Stimulated activated CD8-positive, alpha-beta memory T cell treated with anti-CD3 and anti-CD28 coated beads, Interleukin-4, amount 100 ng/mL, for 24 hours (primary cell): ENCODE data around the gene CNTN1.

Experiments used
- DNase-seq: peaks from one replicate; pipeline ENCODE4 v3.0.0-alpha.2; 2020; ENCODE audit warnings: low read depth

CNTN1 gene

DNA sequence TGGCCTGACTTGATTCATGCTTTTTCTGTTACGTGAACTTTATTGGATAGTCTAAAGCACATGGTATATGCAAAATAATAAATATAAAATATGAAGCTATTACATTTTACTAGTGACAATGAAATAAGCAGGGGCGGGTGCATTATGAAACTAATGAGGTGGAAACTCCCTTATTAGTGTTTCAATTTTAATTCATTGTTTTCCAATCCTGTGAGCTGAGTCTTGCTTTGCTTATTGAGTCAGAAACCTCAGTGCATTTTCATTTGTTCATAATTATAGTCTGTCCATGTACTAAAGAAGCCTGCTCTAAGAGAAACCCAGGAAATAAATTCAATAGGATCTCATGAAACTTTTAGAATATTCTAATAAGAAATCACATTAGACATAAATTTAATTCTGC lies 78.5 kb downstream of the CNTN1 start:
- DNase-seq, result no peak

DNA sequence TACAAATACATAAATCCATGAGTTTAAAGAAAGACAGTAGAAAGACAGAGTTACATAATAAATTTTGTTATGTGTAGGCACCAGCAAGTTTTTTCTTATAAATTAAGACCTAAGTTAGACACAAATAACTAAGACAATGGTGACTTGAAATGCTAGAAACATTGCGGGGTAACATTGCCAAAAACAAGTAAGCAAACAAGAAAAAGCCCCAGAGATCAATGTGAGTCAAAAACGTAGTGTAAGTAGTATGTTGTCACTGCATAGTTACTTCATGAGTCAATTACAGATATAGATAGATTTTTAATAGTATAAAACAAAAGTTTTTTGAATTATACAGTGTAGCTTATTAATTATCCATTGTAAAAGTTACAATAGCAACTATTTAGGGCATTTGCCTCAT lies 83.4 kb downstream of the CNTN1 start:
- DNase-seq, result no peak

DNA sequence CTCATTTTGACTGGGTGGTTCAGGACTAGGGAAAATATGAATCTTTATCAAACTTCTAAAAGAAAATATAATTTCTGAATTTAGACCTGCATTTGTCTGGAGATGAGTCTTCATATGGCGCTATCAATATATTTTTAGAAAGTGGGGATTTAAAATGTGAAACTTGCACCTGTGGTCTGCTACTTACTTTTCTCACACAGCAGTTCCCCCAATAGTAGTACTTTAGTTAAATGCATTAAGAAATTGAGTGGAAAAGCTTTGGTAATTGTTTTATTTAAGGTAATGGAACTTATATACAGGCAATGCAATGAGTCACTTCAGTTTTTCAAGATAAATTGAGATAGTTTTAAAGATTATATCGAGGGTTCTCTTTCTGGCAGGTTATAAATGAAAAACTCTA lies 91.9 kb downstream of the CNTN1 start:
- no peak for DNase-seq

DNA sequence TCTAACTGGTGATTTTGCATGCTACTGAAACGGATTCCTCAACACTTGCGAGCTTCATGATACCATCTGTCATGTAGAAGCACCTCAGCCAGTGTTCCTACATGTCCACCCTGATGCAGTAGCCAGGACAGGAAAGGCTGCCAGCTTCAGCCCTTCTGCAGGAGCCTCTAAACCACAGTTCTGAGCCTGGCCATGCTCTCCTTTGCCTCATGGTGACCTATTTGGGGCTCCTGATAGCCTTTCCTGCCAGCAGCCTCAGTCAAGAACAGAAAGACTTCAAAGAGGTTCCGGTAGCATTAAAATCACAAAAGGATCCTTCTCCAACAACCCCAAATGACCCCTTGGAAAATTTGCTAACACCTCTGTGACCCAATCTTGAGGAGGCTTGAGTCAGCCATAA lies 96.0 kb downstream of the CNTN1 start:
- no peak for DNase-seq

DNA sequence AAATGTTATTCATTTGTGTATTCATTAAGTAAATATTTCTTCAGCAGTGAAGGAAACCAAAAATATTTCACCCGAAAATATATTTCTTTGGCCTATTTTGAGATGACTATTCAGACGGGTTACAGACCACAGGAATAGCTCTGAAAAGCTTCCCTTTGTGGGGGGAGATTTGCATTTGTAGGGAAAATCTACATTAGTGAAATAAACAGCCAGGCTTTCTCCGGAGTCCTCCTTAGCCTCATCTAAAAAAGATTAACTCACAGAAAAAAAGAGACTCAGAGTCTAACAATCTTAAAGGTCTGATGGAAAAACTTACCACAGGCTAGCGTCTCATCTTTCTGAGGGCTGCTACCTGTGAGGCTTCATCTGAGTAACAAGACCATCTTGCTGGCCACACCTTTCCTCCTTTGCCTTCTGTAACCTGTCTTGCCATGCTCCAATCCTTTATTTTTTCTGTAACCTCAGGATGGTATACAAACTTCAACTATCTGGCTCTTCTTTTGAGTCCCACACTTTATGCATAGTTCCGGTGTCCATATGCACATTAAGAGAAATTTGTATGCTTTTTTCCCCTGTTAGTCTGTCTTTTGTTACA lies 100.7 kb downstream of the CNTN1 start:
- DNase-seq, result no peak

DNA sequence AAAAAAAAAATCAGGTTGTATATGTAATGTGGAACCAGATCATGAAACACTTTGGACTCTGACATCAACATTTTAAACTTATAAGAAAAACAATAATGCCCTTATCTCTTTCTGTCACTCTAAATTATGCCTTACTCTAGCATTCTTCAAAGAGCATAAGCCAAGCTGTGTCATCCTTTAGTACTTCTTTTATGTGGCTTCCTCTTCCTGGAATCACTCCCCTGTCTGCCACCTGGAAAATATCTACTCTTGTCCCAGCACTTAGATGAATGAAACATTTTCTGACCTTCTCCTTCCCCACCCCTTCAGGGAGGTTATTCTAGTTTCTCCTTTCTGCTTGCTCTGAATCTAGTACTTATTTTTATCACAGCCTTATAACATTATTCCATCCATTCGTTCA lies 101.2 kb downstream of the CNTN1 start:
- no peak for DNase-seq

DNA sequence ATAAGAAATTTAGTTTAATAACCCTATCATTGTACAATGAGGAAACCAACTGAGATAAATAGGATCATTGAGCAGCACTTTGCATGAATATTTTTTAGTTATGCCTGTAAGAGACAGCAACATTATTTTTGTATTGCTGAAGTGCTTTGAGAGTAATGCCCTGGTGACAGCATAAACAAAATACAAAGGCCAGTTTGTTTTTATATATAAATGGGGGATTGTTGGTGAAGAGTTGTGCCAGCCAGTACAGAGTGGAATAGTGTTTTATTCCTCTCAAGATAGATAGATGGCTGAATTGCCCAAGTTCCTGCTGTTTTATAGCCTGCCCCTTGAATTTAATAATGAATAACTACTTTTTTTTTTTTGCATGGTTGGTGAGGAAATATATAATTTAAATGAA lies 101.8 kb downstream of the CNTN1 start:
- no peak for DNase-seq

DNA sequence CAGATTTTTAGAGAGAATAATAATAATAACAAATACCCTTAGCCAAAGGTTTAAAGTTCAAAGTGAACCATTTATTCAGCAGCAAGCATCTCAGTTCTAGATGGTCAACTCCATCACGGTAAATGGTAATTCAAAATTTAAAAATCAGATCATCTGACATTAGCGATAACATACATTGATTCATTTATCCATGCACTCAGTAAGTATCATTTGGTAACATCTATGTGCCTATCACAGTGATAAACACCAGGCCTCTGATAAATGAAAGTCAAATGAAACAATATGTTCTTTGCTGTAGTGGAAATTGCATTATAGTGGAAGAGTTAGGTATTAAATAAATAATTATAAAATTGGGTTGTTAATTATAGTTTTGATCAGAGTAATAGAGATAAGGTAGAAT lies 108.8 kb downstream of the CNTN1 start:
- DNase-seq, result no peak

DNA sequence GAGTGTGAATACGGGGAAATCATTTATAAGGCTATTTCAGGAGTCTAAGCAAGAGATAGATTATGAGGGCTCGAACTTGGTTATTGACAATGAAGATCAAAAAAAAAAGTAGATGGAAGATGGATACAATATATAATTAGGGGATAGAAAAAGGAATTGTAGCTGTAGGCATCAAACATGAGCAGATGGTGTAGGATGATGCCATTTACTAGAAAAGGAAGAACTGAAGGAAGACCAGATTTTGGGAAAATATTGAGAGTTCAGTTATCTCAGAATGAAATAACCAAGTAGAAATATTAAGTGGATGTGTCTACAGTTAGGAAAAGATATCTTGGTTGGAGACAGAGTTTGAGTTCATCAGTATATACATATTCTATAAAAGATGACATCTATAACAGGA lies 109.6 kb downstream of the CNTN1 start:
- no peak for DNase-seq

DNA sequence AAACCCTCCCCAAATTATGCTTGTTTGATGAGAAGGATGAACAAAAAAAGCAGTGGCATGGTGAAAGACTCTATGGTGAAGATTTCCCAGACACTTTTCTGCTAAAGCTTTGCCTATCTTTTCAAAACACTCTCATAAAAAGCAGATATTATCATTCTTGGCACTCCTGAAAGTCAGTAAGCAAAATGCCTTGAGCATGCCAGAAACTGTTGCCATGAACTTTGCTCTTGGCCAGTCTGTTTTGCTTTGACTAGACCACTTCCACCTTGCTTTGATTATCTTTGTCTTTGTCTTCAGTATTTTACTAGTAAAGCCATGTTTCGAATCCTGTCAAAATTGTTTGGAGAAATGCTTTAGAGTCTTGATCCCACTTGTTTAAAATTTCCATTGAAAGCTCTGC lies 110.4 kb downstream of the CNTN1 start:
- no peak for DNase-seq

DNA sequence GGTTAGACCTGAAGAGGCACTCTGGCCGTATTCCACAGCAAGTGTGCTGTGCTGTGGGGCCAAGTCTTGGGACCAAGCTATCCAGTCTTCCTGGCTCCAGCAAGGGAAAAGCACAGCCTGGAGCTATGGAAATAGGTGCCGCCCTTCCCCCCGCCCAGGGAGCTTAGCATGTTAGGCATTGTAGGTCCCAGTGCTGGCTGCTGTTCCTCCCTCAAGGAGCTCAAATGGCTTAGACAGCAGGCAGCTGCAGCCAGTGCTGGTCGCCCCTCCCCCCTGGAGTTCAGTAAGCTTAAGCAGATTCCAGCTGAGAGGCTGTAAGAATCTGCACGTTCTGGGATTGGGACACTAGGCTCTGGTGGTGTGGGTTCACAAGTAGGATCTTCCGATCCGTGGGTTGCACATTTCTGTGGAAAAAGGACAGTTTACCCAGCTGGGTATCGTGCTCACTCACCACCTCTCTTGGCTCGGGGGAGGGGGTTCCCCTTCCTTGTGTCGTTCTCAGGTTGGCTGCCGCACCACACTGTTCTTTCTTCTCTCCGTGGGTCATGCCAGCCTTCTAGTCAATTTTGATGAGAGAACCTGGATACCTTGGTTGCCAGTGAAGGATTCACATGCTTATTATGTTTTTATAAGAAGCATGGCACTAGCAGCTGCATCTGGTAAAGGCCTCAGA lies 127.3 kb downstream of the CNTN1 start:
- no peak for DNase-seq

DNA sequence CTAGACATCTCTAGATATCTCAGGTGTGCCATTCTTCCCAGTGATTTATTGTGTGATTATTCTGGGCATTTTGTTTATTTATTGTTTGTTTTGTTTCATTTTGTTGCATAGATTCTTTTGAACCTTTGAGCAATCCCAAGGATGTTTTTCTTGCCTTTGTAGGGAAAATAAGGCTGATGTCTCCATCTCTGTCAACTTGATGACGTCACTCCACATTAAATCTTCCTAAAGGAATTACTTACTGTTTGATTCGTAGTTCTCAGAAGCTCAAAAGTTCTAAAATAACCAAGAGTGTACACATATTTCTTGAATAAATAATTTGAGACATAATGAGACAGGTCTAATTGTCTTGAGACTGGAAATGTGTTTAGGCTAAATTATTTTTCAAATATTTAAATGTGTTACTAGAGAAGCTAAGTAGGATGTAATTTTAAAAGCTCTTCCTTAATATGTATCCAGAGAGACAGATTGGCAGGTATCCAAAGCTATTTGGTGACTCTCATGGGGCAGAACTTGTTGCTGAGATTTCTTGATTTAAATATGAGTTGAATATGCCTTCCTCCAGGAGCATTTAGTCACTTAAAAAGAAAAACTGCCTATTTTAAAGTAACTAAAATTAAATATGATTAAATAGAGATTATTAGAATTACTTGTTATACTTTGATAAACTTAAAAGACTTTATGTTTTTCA lies 128.7 kb downstream of the CNTN1 start:
- DNase-seq, result no peak

DNA sequence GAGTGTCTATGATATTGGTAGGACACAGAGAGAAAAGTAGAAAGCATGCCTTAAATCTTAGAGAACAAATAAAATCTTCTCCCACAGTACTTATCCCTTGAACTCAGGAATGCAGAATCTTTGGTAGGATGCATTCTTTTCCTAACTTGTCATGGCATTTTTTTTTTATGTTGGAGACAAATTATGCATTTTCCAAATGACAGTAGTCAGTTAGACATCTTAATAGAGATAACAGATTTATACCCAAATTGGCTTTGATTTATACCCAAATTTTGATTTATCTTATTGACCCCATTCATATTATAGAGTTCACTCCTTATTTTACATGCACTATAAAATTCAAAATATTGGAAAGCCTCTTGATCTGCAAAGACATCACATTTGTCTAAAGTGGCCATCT lies 132.9 kb downstream of the CNTN1 start:
- DNase-seq, result no peak

DNA sequence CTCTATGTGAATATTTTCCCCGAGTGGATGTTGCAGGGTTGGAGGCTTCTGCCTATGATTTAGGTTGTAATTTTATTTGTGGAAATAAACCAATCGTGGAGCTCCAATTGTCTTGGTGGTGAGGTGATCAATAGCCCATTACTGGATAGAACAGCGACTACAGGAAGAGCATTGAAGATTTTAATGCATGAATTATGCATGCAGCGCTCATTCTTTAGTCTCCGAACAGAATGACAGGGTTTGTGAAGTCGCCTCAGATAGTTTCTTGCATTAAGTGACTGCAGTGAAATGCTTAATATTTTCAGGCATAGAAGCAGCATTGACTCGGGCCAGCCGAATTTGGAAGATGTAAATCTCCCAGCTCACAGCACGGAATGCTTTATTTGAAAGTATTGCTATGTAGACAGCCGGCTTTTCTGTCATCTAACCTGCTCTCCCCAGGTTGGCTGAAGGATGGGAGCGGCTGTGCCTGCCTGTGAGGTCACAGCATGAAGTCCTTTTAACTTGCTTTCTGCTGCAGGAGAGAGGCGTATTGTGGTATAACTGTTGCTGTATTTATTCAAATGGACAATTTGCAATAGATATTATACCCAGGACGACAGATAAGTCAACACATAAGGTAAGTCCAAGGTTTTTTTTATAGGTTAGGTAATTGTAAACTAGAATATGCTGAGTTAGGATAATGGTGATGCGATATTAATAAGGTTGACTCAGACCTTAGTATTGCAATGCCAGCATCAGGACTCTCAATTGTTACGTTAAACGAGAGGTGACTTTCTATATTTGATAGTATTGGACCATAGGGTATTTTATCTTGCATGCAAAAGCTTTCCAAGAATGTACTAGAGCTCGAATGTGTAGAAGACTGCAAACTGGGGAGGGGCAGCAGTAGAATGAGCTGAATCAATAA lies 135.7 kb downstream of the CNTN1 start:
- DNase-seq, result no peak

DNA sequence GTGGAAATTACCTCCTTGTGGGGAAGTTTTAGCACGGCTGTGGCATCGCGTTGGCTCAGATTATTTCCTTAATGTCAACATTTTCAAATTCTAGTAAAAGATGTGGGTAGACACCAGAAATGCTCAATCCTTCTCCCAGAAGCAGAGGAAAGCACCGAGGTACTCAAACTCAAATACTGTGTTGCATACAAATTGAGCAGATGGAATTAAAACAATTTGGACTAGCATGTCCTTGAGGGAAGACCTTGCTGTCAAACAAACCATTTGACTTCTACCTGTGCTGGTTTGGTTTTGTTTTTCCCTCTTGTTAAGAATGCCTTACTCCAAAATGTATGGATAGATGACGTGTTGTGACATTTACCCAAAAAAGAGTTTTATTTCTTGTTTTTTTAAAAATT lies 136.4 kb downstream of the CNTN1 start:
- no peak for DNase-seq

DNA sequence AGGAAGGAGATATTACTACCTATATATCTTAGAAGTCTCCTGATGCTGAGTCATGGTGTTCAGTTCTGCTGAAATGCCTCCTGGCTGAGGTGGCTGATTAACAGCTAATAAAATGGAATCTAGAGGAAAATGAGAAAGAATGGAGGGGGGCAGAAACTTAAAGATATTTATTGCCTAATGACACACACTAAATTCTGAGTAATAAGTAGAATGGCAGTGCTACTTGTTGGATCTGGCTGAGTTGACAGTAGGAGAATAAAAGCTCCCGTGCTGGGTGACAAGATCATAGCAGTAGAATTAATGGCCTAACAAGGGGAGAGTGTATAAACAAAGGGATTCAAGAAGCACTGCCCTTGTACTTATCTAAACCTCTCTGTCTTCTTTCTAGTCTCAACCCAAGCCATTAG lies 137.5 kb downstream of the CNTN1 start:
- DNase-seq, result no peak

DNA sequence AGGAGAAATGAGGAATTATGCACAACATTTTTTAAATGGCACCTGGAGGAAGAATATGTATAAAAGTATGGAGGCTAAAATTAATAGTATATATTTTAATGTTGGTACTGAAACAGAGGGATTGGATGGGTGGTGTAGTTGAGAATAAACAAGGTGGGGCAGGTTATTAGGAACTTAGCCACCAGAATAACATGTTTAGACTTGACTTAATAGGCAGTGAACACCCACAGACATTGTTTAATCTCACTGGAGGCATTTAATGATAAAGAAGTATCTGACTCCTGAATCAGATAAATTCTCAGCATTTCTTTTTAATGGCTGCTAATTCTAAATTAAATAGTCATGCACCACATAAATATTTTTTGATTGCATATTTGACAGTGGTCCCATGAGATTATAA lies 139.7 kb downstream of the CNTN1 start:
- DNase-seq, result no peak

DNA sequence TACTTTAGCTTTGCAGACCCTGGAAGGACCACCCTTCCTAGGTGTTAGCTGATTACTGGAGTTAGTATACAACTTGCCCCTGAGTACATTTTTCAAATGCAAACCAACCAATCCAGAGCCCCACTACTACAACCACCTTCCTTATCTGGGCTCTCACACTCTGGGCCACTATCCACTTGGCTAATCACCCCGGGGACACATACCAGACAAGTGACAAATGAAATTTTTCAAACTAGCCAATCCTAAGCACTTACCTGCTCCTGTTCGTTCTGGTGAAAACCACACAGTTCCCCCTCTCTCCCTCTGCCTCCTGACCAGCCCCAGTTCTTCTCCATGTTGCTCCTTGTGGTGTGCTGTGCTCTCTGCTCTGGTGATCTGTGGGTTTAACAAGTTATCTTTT lies 140.4 kb downstream of the CNTN1 start:
- DNase-seq, result no peak

DNA sequence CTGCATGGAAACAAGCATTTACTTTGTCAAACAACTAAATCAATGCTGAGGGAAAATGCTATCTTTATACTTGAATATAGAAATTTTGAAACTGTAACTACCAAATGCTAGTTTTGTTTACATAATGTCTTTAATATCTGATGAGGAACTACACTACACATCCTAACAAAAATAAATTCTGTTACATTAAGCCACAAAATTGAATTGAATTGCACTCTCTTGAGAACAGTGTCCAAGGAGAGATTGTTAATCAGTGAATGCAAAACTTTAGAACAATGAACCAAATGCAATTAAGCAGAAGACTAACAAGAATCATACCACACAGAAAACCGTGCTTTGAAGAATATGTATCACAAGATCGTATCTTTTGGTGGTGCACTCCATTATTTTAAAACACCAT lies 141.6 kb downstream of the CNTN1 start:
- DNase-seq, result no peak

DNA sequence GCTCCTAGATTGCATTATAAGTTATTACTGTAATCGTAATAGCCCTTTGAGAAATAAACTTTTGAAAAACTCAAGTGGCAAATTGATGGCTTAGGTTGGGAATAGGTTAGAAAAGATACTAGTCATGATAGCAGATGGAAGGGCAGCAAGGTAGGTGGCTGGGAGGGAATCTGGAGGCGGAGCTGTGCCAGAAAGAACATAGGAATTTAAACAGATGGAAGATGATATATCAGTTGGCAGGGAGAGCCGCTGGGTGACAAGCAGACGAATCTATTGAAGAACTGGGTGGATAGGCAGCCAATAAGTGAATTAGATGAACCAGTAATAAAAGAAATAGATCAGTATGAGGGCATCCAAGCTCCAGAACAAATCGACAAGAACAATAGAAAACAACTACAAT lies 142.1 kb downstream of the CNTN1 start:
- no peak for DNase-seq

DNA sequence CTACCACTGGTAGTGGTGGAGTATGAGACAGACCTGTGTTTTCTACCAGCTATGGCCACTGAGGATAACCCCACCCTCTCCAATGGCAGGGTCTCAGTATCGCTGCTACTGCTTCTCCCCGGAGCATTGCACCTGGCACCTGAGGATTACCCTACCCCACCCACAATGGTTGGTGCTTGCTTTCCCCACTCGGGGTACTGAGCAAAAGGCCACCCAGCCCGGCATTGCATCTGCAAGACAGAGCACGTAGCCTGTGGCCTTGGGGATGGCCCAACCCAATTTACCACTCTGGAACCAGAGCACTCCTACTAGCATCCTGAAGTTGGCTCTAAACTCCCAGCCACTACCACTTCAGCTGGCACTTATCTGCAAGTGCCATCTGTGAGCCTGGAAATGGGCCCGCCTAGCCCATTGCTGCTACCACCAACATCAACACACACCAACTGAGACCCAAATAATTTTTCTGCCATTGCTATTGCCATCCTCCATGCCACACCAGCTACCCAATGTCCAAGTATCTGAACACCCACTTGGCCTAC lies 145.7 kb downstream of the CNTN1 start:
- DNase-seq, result no peak

DNA sequence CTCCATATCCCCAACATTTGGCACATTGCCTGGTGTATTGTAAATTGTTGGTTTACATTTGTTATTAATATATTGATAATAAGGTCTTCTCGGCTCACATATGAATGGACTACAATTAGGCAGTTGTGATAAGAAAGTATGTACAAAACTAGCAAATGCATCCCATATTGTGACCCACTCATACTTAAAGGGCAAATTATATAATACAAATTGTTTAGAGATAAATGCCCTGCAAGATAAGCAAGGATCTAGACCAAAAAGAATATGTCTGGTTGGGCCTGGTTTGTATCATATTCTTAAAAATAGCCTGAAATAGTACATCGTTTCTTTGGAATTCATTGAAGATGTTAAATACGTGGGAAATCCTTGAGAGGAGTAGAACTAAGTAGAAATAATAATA lies 151.3 kb downstream of the CNTN1 start:
- DNase-seq, result no peak
